Fibroblast of skin of right biceps (primary cell): Measurements from ENCODE around the gene SLC38A8.
A peak's percentile ranks its signal among the peaks of the same experiment; 100 is the strongest.

Experiments used
- DNase-seq: peaks from one replicate; pipeline ENCODE4 v3.0.0-alpha.2; 2013

SLC38A8 gene

DNA sequence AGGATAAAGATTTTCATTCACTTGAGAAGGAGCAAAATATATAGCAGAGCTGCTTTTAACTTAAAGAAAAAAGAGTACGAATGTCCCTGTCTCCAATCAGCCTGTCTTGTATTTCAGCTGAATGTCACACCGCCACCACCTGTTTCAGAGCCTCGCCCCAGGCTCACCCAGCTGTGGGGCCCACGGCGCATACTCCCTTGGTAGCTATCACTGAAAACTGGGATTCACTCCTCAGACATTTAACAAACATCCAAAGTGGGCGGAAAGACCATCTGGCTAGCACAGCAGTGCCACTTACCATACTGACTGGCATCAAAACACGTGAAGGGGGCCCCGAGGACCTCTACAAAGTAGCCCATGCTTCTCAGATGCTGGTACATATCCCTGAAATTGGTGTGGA is 25.4 kb upstream of the SLC38A8 start:
- no peak for DNase-seq

DNA sequence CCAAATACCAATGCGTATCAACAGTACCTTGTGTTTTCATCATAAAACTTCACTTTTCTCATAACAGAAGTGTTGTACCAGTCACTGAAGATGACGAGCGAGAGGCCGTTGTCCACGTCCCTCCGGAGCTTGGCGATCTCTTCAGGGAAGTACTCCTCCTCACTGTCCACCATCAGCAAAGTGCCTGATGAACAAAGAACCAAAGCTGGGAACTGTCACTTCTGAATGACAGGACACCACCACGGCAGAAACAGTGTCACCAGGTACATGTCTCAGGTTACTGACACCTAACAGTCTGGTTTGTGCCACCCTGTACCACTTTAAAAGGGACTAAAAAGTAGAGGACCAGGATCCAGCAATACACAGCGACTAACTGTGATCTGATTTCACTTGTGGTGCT is 25.0 kb upstream of the SLC38A8 start:
- DNase-seq = no peak

- DNase-seq = peak; percentile 55
Observed at GRCh38 chr16:84065536-84066132, 23.0 kb upstream of the SLC38A8 start.

- no peak for DNase-seq
Observed at GRCh38 chr16:84063980-84064379, 21.4 kb upstream of the SLC38A8 start.

DNA sequence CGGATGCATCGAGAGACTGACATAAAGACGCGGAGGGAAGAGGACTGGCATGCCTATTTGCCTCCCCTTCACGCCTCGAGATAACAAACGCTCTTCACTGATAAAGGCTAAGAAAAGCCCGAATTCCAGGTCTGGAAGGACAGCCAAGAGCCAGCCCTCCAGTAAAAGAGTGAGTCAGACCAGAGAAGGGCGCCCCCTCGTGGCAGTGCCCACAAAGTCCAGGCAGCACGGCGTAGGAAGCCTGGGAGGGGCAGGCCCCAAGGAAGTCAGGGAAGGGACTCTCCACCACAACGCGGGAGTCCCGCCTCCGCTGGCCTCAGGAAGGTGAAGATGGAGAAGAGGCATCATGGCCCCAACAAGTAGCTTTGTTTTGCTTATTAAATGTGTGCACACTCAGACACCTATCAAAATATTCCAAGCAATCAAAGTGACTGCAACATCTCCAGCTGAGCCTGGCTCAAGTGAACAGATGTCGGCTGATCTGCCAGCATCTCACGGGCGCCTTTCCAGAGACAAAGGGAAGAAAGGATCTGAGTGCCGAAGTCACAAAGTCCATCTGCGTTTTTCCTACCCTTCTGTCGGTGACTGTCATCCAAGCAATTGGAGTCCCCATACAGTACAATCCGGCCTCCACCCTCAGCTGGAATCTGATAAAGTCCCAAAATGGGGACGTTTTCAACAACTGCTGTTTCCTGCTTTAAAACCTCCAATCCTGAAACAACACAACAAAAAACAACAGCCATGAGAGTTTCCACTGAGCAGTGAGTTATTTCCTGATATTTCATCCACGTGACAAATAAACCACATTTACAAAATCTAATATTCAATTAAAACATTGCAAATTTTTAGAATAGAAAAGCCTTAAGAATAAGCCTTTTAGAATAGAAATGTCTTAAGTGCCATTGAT is 20.4 kb upstream of the SLC38A8 start:
- peak; percentile 69 for DNase-seq

GRCh38 chr16:84061236-84061819 is 18.7 kb upstream of the SLC38A8 start:
- DNase-seq = no peak

DNA sequence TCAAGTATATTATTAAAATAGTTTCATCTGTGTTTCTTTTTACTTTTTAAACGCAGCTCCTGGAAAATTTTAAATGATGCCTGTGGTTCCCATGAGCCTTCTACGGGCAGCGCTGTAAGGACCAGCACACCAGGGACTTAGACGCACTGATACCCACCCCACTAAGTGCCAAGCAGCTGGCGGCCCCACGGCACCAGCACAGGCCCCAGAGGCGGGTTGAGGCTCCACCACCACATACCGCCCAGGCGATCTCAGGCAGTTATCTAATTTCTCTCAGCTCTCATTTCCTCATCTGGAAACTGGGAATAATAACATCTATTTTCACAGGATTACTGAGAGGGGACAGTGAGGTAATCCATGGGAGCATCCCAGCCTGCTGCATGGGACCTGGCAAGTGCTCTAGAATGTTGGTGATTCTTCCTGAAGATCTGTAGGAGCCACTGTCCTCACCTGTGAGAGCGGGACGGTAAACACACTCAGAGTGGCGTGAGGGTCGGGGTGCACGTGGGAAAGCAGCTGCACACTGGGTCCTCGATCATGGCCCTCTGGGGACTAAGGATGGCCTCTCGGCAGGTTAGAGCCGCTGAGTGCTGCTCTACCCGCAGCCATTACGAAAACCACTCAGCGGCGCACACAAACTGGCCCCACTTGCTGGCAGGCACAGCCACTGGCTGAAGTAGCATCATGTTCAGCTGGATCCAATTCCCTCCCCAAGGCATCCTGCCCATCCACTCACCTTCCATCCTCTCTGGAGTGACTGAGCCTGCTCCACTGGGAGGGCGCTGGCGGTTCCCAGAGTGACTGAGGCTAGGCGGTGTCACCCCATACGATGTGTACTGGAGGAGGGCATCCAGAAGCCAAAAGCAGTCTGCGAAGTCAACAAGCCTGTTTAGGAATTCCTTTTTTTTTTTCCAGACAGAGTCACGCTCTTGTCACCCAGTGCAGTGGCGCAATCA is 17.6 kb upstream of the SLC38A8 start:
- DNase-seq = no peak

DNA sequence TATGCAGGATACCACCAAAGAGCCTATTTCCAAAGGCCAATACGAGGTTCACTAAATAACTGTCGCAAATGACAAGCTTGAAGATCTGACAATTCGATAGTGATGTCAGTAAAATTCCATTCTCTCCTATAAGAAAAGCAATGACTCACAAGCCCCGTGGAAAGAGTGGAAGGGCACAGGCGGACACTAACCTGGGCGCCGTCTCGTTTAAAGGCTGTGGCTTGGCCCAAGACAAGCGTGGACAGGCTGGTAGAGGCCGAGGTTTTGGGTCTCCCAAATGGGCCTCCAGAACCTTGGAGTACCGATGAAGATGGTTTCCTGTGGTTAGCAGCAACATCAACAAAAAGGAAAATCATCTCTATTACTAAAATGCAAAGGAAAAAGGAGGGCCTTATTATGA is 16.5 kb upstream of the SLC38A8 start:
- no peak for DNase-seq

DNA sequence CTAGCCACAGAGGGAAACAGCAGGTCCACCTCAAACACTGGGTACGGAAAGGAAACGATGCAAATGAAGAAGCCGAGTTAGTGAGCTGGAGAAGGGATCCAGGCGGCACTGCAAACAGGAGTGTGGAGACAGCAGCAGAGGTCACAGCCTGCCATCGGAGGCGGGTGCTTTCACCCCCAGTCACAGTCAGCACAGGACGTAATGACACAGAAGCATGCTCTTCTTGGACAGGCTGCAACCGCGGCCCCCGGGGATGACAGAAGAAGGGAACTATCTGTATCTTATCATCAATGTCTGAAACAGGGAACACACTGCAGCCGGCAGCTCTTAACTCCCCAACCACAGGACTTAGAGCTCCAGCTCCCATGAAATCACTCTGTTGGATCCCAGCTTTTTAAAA is 16.1 kb upstream of the SLC38A8 start:
- no peak for DNase-seq

DNA sequence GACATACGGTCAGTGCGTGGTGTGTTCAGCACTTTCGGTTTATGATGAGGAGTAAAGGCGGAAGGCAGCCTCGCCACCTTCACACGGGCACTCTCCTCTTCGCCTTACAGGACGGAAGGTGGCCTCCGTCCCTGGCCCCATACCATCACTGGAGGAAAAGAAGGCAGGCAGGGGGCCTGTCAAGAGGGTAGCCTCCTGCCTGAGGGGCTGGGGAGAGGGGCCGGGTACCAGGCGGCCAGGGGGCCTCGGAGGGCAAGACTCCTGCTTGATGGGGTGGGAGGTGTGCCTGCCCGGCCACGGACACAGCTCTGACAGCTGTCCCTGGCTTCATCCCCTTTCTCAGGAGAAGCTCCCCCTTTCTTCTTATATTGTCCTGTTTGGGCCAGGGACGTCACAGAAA is 15.6 kb upstream of the SLC38A8 start:
- no peak for DNase-seq

DNA sequence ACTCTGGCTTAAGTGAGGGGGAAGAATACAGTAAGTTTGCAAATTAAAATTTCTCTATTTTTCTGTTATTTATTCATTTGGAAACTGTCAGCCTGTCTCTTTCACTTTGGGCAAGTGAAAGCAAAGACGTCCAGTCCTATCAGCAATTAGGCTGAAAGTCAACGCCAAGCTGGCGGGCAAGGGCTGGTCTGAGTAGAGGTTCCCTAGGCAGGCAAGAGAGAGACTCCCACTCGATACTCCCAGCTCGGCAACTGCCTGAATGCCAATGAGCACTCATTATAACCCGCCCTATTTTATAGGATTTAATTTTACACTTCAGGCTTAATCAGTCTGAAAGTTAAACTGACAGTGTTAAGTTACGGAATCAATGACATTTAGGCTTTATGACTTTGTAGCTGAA is 14.3 kb upstream of the SLC38A8 start:
- no peak for DNase-seq

GRCh38 chr16:84055801-84056634 is 13.4 kb upstream of the SLC38A8 start:
- no peak for DNase-seq

- DNase-seq = no peak
Observed at GRCh38 chr16:84055366-84055765, 12.8 kb upstream of the SLC38A8 start.

DNA sequence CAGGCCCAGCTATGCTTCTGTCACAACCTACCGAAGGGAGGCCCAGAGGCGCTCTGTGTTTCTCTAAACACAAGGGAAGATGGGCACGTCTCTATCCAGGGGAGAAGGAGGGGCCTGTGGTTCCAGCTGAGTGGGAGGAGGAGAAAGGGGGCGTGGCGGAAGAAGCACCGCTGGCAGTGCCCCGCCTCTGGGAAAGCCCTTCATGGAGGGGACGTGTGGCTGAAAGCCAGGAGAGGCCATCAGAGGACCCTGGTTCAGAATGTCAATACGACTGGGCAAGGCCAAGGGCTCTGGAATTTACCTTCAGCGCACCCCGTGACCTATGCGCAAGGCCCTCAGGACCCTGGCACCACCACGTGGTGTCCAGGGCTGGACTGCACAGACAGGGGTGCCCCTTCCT is 12.3 kb upstream of the SLC38A8 start:
- DNase-seq = no peak

DNA sequence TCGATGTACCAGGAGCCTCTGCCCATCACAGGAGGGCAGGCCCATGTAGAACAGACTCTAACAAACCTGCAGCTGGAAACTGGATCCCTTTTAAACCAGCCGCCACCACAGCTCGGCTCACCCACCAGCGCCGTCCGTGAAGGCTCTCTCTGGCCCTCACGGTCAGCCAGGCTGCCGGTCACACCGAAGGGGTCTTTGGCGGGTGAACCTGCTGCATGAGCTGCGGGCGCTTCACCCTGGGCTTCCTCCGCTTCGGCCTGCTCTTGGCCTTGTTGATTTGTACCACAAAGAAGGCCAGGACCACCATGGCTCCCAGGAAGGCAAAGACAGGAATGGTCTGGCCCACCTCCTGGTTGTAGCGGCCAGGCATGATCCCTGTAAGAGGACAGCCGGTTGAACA is 11.7 kb upstream of the SLC38A8 start:
- no peak for DNase-seq

DNA sequence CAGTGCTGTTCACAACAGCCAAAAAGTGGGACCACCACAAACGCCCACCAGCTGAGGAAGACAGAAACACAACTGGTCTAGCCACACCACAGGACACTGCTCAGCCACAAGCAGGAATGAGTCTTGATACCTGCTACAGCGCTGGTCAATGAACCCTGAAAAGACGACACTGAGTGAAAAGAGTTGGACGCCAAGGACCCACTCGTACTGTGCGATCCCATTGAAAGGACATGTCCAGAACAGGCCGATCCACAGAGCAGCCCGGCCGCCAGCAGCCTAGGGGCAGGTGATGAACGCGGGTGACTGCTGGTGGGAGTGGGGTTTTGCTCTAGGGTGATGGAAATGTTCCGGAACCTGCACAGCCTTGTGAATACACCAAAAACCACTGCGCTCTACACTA is 10.6 kb upstream of the SLC38A8 start:
- no peak for DNase-seq

- no peak for DNase-seq
Observed at GRCh38 chr16:84052071-84052622, 9.6 kb upstream of the SLC38A8 start.

DNA sequence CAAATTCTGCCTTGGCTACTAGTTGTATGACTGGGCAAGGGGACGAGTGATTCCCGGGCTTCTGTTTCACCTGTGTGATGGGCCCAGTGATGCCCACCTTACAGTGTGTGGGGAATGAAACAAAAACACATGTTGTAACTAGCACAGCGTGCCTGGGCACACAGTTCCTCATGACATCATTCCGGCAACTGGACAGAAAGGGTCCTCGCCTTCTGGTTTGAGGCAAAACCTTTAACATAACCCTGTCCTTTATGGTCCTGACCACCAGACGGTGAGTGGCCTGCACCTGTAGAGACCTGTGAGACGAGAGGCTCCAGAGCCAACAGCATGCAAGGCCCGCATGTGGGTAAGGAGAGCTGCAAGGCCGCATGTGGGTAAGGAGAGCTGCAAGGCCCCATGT is 7.7 kb upstream of the SLC38A8 start:
- no peak for DNase-seq

GRCh38 chr16:84049403-84050060 is 6.9 kb upstream of the SLC38A8 start:
- DNase-seq = no peak

DNA sequence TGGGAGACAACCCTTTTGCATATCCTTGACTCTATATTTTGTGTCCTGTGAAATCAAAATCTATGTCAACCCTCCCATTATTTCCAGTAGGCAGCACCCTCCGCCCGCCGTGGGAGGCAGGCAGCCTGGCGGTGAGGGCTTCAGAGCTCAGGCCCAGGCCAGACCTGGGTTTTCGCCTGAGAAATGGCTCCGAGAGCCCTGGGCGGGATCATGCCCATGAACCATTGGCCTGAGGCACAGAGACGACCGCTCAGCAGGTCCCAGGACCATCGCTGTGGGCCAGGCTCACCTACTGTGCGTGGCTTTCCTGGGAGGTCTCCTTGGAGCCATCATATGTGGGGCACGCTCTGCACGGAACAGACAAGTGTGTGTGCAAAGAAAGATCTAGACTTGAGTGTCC is 6.3 kb upstream of the SLC38A8 start:
- no peak for DNase-seq

DNA sequence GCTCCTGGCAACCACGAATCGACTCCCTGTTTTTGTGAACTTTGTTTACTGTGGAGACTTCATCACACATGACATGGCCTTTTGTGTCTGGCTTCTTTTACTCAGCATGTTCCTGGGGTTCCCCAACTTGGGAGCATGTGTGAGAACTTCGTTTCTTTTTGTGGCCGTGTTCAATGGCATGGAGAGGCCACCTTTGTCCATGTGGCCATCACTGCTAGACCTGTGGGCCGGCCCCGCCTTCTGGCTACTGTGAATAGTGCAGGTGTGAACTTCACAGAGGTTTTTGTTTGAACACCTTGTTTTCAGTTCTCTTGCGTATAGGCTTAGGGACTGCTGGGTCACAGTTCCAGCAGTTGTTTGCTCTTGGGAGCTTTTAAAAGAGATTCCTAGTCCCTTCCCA is 5.7 kb upstream of the SLC38A8 start:
- no peak for DNase-seq
